GM12892 (cell line): ENCODE data around the gene TIMM23.
"Not testable (repeated sequence)": the region's sequence is repeated elsewhere in the genome, so short reads cannot be mapped to it uniquely, and the experiment has no call there.

Experiments
- POLR2A ChIP-seq: IDR thresholded peaks from 2 replicates; pipeline ENCODE4 v1.6.1; 2011; ENCODE audit warnings: low read depth, low read length, control low read depth
- POLR2AphosphoS5 ChIP-seq: IDR thresholded peaks from 2 replicates; pipeline ENCODE4 v1.6.1; 2011; ENCODE audit warnings: low read depth, low read length, control low read depth
- TAF1 ChIP-seq: IDR thresholded peaks from 2 replicates; pipeline ENCODE4 v1.6.1; 2011; ENCODE audit warnings: low read depth, mild to moderate bottlenecking, control low read depth, low read length, borderline replicate concordance

DNA sequence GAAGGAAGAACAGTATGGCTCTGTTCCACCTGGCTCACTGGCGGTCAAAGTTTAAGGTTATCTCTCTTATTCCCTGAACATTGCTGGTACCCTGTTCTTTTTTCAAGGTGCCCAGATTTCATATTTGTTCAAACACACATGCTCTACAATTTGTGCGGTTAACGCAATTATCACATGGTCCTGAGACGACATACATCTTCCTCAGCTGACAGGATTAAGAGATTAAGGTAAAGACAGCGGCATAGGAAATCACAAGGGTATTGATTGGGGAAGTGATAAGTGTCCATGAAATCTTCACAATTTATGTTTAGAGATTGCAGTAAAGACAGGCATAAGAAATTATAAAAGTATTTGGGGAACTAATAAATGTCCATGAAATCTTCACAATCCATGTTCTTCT, 27.7 kb downstream of the TIMM23 start:
- TF ChIP-seq POLR2AphosphoS5, POLR2A, TAF1: not testable (repeated sequence)
